CD4-positive, alpha-beta memory T cell (primary cell): ENCODE data around the gene PDE4C. TPM values are rescaled to one million over a fixed set of nuclear protein-coding genes. Genes with fewer than 3 reads are reported as not detected.
A peak's percentile ranks its signal among the peaks of the same experiment; 100 is the strongest.

Experiments used
- CTCF ChIA-PET: fragments of 350-600 bp; sonication (Branson Sonifier 250); formaldehyde crosslinking; loops from one replicate; lab custom pipeline; 2021; ENCODE audit warnings: inconsistent platforms; ENCODE audit not compliant: partially characterized antibody; lab: Charles Lee
- POLR2A ChIA-PET: fragments of 350-600 bp; sonication (Branson Sonifier 250); formaldehyde crosslinking; loops from one replicate; lab custom pipeline; 2021; ENCODE audit not compliant: partially characterized antibody; lab: Charles Lee
- DNase-seq, 5 donors: peaks; one replicate each; pipeline versions ENCODE4 v3.0.0 to v3.0.0-alpha.2; 2020 to 2022; ENCODE audit warnings: mixed read lengths in 1 of 5
- H3K27ac ChIP-seq: one replicate; pipeline ENCODE4 v1.7.0; 2013; ENCODE audit warnings: low read depth, low read length
- H3K27me3 ChIP-seq: 2 replicates; pipeline ENCODE4 v1.7.0; 2013; ENCODE audit warnings: mild to moderate bottlenecking, low read length, moderate library complexity; ENCODE audit not compliant: insufficient read depth
- H3K36me3 ChIP-seq: 2 replicates; pipeline ENCODE4 v1.7.0; 2013; ENCODE audit warnings: mild to moderate bottlenecking, low read length, moderate library complexity; ENCODE audit not compliant: insufficient read depth
- H3K4me1 ChIP-seq: 2 replicates; pipeline ENCODE4 v1.7.0; 2013; ENCODE audit warnings: mild to moderate bottlenecking, low read length, moderate library complexity; ENCODE audit not compliant: insufficient read depth
- H3K4me3 ChIP-seq, 2 donors: one replicate each; pipeline ENCODE4 v1.7.0; 2013; ENCODE audit warnings: low read length in 2 of 2, mild to moderate bottlenecking in 1 of 2
- H3K9me3 ChIP-seq, 2 donors: one replicate each; pipeline ENCODE4 v1.7.0; 2013; ENCODE audit warnings: low read length in 2 of 2, control low read depth in 1 of 2; ENCODE audit not compliant: control insufficient read depth in 1 of 2
- H3K27ac Mint-ChIP-seq, 7 donors: one replicate each; pipeline ENCODE4 v1.8.0; 2020 to 2021; ENCODE audit warnings: mixed read lengths in 7 of 7, mild to moderate bottlenecking in 6 of 7, inconsistent platforms in 3 of 7, moderate library complexity in 3 of 7
- H3K27me3 Mint-ChIP-seq, 2 donors: one replicate each; pipeline ENCODE4 v1.8.0; 2020 to 2021; ENCODE audit warnings: mixed read lengths in 2 of 2
- H3K36me3 Mint-ChIP-seq, 2 donors: one replicate each; pipeline ENCODE4 v1.8.0; 2020 to 2021; ENCODE audit warnings: mixed read lengths in 2 of 2, inconsistent platforms in 1 of 2, mild to moderate bottlenecking in 1 of 2
- H3K4me1 Mint-ChIP-seq, 4 donors: one replicate each; pipeline ENCODE4 v1.8.0; 2020 to 2021; ENCODE audit warnings: mixed read lengths in 4 of 4, mild to moderate bottlenecking in 1 of 4
- H3K4me3 Mint-ChIP-seq, 8 donors: one replicate each; pipeline ENCODE4 v1.8.0; 2020 to 2021; ENCODE audit warnings: mixed read lengths in 8 of 8, mild to moderate bottlenecking in 7 of 8, moderate library complexity in 6 of 8, inconsistent platforms in 3 of 8
- H3K9me3 Mint-ChIP-seq, 8 donors: one replicate each; pipeline ENCODE4 v1.8.0; 2020 to 2021; ENCODE audit warnings: mixed read lengths in 8 of 8, mild to moderate bottlenecking in 5 of 8, inconsistent platforms in 3 of 8, moderate library complexity in 1 of 8
- intact Hi-C: fragments of 100-400 bp; cut with micrococcal nuclease; formaldehyde crosslinking; loops from one replicate; pipeline ENCODE4 v1.15.1; 2023
- polyA plus RNA-seq, 2 donors: library from polyadenylated mRNA; unstranded; fragments of 300-500 nt; fragmentation: Illumina TruSeq; gene quantifications; one replicate each; pipeline ENCODE4 v1.2.3, GENCODE V29; 2021
- total RNA-seq, 2 experiments: library from RNA; stranded (reverse); gene quantifications; one replicate each; pipeline ENCODE4 v1.2.3, GENCODE V29; 2021

The PDE4C gene
- total and polyA plus RNA-seq, 4 experiments from 2014 or later: 0.52 TPM; not detected in 3

DNA sequence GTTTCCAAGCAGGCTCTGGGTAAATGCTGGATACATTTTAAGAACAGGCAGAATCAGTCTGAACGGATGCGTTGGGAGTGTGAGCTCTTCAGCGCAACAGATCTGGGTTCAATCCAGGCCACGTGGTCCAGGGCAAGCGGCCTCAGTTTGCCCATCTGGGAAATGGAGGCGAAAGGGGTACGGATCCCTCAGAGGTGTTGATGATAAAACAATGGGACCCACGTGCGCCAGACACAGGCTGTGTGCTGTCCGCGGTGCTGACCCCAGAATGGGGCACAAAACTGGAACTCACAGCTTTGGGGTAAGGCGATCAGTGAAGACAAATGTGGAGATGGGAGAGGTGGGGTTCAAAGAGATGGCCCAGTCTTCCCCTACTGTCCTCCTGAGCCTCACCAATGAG, 13.1 kb upstream of the PDE4C start:
- H3K27ac Mint-ChIP-seq: no peak overlapping the region
- Histone ChIP-seq H3K27ac (no peak overlapping the region), H3K36me3 (no peaks in the 10 kb centered on the region), H3K27me3 (peaks cover 6% of the 10 kb centered on the region), H3K9me3 (no peaks in the 10 kb centered on the region), H3K4me3 (no peak overlapping the region), H3K4me1 (no peaks in the 10 kb centered on the region)
- ChIA-PET CTCF (interaction anchor here (1.1 kb wide), 1 partner anchor 11 kb away, joined by 4 read pairs; no protein-coding TSS in a partner anchor), POLR2A (no interaction called here)
- no peak for DNase-seq
- peaks cover 15 to 25% of the 10 kb centered on the region in 2 donors for H3K27me3 Mint-ChIP-seq
- no peaks in the 10 kb centered on the region for H3K36me3 Mint-ChIP-seq
- no peaks in the 10 kb centered on the region for H3K4me1 Mint-ChIP-seq
- no peak overlapping the region for H3K4me3 Mint-ChIP-seq
- H3K9me3 Mint-ChIP-seq: no peaks in the 10 kb centered on the region
- intact Hi-C loops: no loop called here

DNA sequence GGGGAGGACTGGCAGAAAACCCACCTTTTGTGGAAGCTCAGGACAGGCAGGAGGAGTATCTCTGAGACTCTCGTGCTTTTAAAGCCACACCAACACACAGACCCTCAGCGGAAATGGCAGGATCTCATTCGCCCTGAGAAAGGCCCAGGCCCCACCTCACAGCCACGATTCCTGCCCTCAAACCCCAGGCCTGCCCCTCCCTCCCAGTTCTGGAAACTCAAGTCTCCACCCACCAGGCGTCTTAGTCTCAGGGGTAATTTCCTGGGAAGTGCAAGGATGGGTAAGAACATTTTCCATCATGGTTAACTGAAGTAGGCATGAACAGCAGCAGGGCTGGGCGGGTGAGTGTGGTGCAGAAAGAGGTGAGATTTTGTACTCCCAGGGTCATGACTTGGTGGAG, 8.0 kb upstream of the PDE4C start:
- CTCF ChIA-PET: interaction anchor here (1.3 kb wide), 1 partner anchor 10 kb away, joined by 6 read pairs; no protein-coding TSS in a partner anchor
- no peaks in the 10 kb centered on the region for H3K36me3 ChIP-seq
- no peak overlapping the region for H3K27ac ChIP-seq
- Mint-ChIP-seq H3K27ac (no peak overlapping the region), H3K4me3 (no peak overlapping the region), H3K4me1 (peaks cover 0 to 4% (median under 1%) of the 10 kb centered on the region in 4 donors), H3K27me3 (peaks cover 47 to 50% of the 10 kb centered on the region in 2 donors), H3K9me3 (peaks cover 0 to 11% (median 6%) of the 10 kb centered on the region in 8 donors), H3K36me3 (peaks cover 0 to 4% of the 10 kb centered on the region in 2 donors)
- H3K4me1 ChIP-seq: no peaks in the 10 kb centered on the region
- no peak for DNase-seq
- H3K9me3 ChIP-seq: no peaks in the 10 kb centered on the region
- H3K4me3 ChIP-seq: no peak overlapping the region
- POLR2A ChIA-PET: interaction anchor here (1.1 kb wide), 1 partner anchor 30 kb away, joined by 3 read pairs; the partner anchor contains the start of gene RAB3A
- peaks cover 25% of the 10 kb centered on the region for H3K27me3 ChIP-seq
- intact Hi-C loops: no loop called here

DNA sequence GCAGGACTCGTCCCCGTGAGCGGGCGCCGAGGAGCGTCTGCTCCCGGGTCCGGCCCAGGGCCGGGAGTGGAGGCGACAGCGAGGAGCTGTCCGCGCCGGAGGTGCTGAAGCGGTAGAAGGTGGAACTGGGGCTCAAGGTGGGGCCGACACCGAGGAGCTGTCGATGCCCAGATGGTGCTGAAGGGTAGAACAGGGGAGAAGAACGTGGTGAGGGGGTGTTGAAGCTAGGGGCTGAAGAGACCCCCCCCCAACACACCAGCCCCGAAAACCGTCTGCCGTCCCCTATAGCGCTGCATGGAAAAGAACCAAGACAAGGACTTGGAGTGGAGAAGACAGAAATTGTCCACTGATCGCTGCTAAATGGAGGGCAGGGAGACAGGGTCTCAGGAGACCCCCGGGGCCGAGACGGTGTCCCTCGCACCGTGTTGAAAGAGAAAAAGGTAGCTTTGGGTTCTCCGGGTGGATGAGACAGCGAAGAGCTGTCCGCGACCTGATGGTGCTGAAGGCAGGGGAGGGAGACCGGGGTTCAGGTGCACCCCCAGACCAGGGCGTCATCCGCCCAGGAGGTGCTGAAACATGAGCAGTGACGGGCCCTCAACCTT, 7.1 kb upstream of the PDE4C start:
- CTCF ChIA-PET: interaction anchor here (0.6 to 1.3 kb wide), 3 partner anchors 8 to 94 kb away, joined by 3 to 6 read pairs (median 3); no protein-coding TSS in a partner anchor
- Histone ChIP-seq H3K4me1 (no peaks in the 10 kb centered on the region), H3K27me3 (peaks cover 25% of the 10 kb centered on the region), H3K9me3 (no peaks in the 10 kb centered on the region), H3K36me3 (no peaks in the 10 kb centered on the region), H3K4me3 (no peak overlapping the region), H3K27ac (no peak overlapping the region)
- DNase-seq: peak; percentile 43 to 66 (median 54)
- Mint-ChIP-seq H3K27ac (no peak overlapping the region), H3K27me3 (peaks cover 47% of the 10 kb centered on the region in 2 donors), H3K9me3 (peaks cover 0 to 11% (median 6%) of the 10 kb centered on the region in 8 donors), H3K4me1 (peaks cover 0 to 4% (median under 1%) of the 10 kb centered on the region in 4 donors), H3K4me3 (no peak overlapping the region), H3K36me3 (peaks cover 0 to 4% of the 10 kb centered on the region in 2 donors)
- intact Hi-C loops: no loop called here
- POLR2A ChIA-PET: interaction anchor here (0.6 to 1.1 kb wide), 3 partner anchors 9 to 136 kb away, joined by 3 read pairs; partner anchors contain the start of gene RAB3A

GRCh38 chr19:18232540-18233223, 6.4 kb upstream of the PDE4C start:
- Mint-ChIP-seq H3K27ac (peak overlapping the region in 1 of 7 donors; percentile 55), H3K9me3 (peaks cover 0 to 11% (median 6%) of the 10 kb centered on the region in 8 donors), H3K4me3 (no peak overlapping the region), H3K36me3 (peaks cover 0 to 4% of the 10 kb centered on the region in 2 donors), H3K4me1 (peaks cover 0 to 4% (median under 1%) of the 10 kb centered on the region in 4 donors), H3K27me3 (peaks cover 51 to 52% of the 10 kb centered on the region in 2 donors)
- no peak for DNase-seq
- H3K9me3 ChIP-seq: no peaks in the 10 kb centered on the region
- POLR2A ChIA-PET: interaction anchor here (0.7 kb wide), 1 partner anchor 14 kb away, joined by 4 read pairs; no protein-coding TSS in a partner anchor
- H3K4me3 ChIP-seq: no peak overlapping the region
- H3K27ac ChIP-seq: no peak overlapping the region
- H3K27me3 ChIP-seq: peaks cover 26% of the 10 kb centered on the region
- intact Hi-C loops: no loop called here
- no peaks in the 10 kb centered on the region for H3K4me1 ChIP-seq
- CTCF ChIA-PET: interaction anchor here (0.6 to 1.5 kb wide), 6 partner anchors 8 to 178 kb away, joined by 3 to 6 read pairs (median 3); no protein-coding TSS in a partner anchor
- no peaks in the 10 kb centered on the region for H3K36me3 ChIP-seq

GRCh38 chr19:18231775-18232174, 5.5 kb upstream of the PDE4C start:
- H3K4me3 ChIP-seq: no peak overlapping the region
- Mint-ChIP-seq H3K4me1 (peaks cover 0 to 7% (median 4%) of the 10 kb centered on the region in 4 donors), H3K27me3 (peaks cover 55 to 58% of the 10 kb centered on the region in 2 donors), H3K27ac (no peak overlapping the region), H3K4me3 (no peak overlapping the region), H3K36me3 (peaks cover 0 to 4% of the 10 kb centered on the region in 2 donors), H3K9me3 (peaks cover 0 to 11% (median 6%) of the 10 kb centered on the region in 8 donors)
- H3K36me3 ChIP-seq: no peaks in the 10 kb centered on the region
- ChIA-PET POLR2A (no interaction called here), CTCF (interaction anchor here (0.7 to 2.4 kb wide), 6 partner anchors 9 to 179 kb away, joined by 3 to 6 read pairs (median 3); no protein-coding TSS in a partner anchor)
- intact Hi-C loops: no loop called here
- H3K9me3 ChIP-seq: no peaks in the 10 kb centered on the region
- no peak for DNase-seq
- peaks cover 35% of the 10 kb centered on the region for H3K27me3 ChIP-seq
- no peak overlapping the region for H3K27ac ChIP-seq
- no peaks in the 10 kb centered on the region for H3K4me1 ChIP-seq

DNA sequence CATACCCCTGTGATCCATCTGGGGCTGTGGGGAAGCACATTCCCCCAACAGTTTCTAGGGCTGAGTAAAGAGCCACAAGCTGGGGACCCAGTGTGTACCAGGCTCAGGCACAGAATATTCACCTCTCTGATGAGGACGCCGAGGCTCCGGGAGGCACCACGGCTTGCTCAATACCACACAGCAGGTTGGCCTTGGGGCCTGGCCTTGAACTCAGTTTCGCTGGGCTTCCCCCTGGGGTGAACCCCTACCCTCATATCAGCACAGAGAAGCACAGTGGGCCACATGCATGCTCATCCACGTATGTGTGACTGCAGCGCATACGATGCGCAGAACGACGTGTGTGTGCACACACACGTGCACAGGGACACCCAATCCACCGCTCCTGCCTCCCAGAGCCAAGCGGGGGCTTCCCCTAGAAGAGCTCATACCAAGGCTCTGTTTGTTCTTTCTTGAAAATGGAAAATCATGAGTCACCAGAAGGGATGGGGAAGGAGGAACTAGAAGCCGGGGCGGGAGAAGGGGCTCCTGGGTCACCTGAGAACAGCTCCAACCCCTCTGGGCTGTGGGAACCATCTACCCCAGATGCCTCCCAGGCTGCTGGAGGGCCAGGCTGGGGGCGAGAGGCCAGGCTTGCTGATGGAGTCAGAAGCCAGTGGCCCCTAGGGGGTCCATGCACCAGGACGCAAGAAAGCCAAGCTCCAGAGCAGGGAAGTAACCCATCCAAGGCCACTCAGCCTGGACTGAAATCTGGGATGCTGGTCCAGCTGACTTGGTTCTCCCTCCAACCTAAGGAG, 4.9 kb upstream of the PDE4C start:
- H3K9me3 Mint-ChIP-seq: peaks cover 0 to 11% (median 6%) of the 10 kb centered on the region in 8 donors
- H3K4me3 ChIP-seq: no peak overlapping the region
- no peak overlapping the region for H3K4me3 Mint-ChIP-seq
- no peaks in the 10 kb centered on the region for H3K9me3 ChIP-seq
- no peak for DNase-seq
- ChIA-PET CTCF (interaction anchor here (0.7 to 2.4 kb wide), 3 partner anchors 11 to 23 kb away, joined by 3 to 6 read pairs (median 4); no protein-coding TSS in a partner anchor), POLR2A (no interaction called here)
- no peak overlapping the region for H3K27ac Mint-ChIP-seq
- intact Hi-C loops: no loop called here
- H3K27ac ChIP-seq: no peak overlapping the region
- peaks cover 36% of the 10 kb centered on the region for H3K27me3 ChIP-seq
- peaks cover 54 to 59% of the 10 kb centered on the region in 2 donors for H3K27me3 Mint-ChIP-seq
- no peaks in the 10 kb centered on the region for H3K36me3 ChIP-seq
- H3K36me3 Mint-ChIP-seq: peaks cover 0 to 4% of the 10 kb centered on the region in 2 donors
- peaks cover 3% of the 10 kb centered on the region for H3K4me1 ChIP-seq
- peaks cover 0 to 10% (median 6%) of the 10 kb centered on the region in 4 donors for H3K4me1 Mint-ChIP-seq
